HG02642 (cell line): ENCODE data around the gene ITGB2.

Experiments
- ATAC-seq: cut with Tn5 transposase; IDR thresholded peaks from one replicate; pipeline ENCODE4 v1.9.1; 2021; ENCODE audit warnings: mild to moderate bottlenecking; ENCODE audit not compliant: unreplicated experiment, poor library complexity

The ITGB2 gene

DNA sequence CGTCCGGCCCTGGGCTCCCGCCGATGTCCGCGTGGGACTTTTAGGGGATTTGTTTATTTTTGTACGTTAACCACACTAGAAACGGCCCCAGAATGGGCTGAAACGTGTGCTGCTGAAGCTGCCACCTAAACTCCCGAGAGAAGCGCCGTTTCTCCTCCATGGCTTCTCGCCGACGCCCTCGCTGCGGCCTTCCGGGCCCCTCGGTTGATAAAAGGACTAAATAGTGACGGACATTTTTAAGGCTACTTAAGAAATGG lies 46.5 kb downstream of the ITGB2 start:
- ATAC-seq = peak; percentile 0

DNA sequence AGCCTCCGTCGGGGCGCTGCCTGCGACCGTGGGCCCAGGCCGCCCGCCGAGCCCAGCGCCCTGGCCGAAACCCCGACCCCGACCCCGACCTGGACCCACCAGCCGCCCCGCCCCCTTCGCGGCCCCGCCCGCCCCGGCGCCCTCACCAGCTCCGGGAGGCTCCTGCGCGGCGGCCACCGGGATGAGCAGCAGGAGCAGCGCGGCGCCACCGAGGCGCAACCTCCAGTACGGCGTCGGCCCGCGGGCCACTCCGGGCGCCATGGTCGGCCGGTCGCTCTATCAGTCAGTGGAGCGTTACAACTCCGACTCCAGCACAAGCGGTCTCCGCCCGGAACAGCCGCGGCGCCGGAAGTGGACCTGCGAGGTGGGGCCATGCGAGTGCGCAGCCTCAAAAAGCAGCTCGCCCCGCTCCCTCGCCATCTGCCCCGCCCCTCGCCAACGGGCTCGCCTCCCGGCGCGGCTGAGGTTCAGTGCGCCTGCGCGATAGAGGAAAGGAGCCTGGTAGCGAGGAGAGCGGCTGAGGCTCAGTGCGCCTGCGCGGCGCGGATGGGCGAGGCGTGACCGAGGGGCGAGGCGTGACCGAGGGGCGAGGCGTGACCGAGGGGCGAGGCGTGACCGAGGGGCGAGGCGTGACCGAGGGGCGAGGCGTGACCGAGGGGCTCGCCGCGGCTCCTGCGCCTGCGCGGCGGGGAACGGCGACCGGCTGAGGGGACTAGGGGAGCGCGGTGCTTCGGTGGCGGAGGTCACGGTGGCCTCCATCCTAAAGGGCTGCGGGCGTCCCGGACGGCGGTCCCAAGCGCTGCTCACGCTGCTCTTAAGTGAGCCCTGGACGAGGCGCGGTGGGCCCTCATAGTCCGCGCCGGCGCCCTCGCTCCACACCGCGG lies 47.1 kb downstream of the ITGB2 start, which contains the start of gene PTTG1IP:
TSS of gene PTTG1IP (minus strand) at position 335 of the 884 bp plus-strand sequence. CDS start at position 261, 74 bp downstream.
- ATAC-seq = peak; percentile 81

DNA sequence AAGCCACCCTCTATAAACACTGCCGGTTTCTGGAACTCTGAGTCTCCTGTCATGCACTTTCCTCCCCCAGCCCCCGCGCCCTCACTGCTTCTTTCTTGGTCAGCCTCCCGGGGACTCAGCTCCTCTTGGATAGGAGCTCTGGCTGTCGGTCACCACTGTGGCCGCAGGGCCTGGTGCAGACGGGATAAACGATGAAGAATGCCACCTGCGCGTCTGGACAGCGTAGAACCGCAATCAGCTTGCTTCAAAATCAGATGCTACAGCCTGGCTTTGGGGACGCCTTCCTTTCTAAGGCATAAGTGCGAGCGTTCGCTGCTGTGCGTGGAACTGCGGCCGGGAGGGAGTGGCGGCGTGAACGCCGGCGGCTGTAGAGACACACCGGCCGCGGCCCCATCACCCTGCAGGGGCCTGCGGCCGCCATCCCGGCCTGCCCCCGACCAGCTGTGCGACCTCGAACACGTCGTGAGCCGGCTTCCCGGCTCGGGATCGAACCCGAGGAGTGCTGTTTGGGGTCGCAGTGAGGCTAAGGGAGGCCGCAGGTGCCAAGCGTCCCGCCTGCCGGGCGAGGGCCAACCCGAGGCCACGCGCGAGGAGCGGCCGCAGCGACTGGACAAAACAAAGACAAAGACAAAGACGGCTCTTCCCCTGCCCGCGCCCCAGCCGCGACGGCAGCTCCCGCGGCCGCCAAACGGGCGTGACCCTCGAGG lies 47.9 kb downstream of the ITGB2 start:
- ATAC-seq = no peak

DNA sequence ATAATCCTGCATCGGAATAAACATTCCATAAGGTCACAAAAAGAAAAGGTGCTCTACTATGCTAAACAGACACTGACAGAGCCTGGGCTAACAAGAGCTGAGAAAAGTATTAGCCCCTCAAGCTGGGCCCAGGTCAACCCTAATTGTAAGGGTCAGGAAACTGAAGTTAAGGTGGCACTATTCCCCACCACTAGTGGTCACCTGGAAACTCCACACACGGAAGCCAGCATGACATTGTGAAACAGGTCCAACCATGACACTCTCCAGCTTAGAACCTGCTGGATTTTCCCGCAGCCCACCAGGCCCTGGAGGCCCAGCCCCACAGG lies 48.4 kb downstream of the ITGB2 start:
- no peak for ATAC-seq

DNA sequence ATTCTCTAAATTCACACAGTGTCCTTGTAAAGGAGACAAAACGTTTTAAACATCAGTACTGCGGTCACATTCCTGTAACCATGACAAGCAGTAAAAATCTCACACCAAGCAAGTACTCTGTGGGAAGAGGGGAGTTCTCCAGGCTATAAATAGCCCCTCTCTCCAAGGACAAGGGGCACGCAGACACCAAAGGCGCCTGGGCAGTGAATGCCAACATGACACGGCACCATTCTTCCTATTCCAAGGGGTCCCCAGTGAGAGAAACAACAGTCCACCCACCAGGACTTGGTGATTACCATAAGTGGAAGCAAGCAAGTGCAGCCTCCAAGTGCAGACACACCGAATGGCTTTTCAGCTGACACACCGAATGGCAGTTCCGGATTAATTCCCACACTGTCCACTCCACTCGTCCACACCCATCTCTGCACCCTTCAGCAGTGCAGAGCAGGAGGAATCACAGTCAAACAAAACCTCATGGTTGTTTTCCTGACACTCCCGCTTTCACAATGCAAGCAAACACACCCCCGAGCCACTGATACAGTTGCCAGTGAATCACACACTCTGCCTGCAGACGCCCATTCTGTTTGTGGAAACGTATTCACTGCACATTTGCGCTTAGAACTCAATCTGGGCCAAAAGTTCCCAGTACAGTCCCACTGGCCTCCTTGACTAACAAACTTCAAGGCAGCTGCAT lies 49.0 kb downstream of the ITGB2 start:
- ATAC-seq = no peak

DNA sequence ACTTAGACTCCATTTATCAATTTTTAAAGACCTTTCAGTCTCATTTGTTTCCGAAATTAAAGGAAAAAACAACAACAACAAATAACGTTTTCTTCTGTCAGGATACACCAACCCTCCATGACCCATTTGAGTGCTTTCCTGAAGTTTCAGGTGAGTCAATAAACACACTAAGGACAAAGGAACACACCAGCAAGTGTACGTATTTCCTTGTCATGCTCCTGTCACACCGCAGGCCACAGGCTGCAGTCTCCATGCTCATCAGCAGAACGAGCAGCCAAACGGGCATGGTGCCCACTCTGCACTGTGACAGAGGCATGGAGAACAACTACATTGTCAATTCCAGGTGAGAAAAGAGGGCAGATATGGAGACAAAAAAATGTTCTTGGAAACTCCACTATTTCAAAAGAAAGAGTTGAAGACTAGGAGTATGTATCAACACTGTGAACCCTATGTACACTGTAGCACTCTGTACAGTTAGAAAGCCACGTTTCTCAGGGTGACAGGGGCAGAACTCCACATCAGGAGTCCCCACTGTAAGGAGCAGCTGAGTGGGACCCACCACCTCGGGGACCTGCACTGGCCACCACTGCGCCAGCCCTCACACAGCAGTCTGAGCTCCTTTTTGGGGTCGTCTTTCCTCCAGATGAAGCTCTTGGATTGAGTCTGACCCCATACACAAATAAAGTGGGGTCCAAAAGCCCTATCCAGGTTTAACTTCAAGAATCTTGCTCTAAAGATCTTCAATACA lies 49.8 kb downstream of the ITGB2 start:
- no peak for ATAC-seq

DNA sequence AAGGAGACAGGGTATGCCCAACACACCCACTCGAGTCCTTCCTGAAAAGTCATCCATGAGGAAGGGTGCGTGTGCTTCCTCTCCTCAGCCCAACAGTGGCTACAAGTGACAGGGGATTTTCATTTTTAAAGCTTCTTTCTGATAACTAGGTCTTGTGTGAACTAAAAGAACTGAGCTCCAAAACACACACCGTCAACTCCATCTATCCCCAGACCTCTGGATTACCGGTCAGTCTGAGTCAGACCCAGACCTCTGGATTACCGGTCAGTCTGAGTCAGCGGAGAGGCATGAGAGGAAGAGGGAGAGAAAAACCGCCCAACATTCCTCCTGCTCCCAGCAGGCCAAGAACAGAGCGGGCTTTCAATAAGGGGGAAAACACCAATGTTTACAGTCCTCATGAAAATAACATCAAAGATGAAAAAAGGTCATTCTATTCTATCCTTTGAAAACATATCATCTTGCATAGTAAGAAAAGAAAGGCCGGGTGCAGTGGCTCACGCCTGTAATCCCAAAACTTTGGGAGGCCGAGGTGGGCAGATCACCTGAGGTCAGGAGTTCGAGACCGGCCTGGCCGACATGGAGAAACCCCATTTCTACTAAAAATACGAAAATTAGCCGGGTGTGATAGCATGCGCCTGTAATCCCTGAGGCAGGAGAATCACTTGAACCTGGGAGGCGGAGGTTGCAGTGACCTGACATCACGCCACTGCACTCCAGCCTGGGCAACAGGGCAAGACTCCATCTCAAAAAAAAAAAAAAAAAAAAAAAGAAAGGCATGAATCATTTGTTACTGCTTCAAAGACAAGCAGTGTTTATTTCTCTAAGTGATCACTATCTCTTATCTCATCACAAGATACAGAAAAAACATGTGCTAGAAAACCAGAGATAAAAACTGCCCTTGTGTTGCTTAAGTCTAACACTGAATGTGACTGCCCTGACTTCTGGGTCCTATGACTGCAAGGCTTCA lies 50.6 kb downstream of the ITGB2 start:
- ATAC-seq = no peak

DNA sequence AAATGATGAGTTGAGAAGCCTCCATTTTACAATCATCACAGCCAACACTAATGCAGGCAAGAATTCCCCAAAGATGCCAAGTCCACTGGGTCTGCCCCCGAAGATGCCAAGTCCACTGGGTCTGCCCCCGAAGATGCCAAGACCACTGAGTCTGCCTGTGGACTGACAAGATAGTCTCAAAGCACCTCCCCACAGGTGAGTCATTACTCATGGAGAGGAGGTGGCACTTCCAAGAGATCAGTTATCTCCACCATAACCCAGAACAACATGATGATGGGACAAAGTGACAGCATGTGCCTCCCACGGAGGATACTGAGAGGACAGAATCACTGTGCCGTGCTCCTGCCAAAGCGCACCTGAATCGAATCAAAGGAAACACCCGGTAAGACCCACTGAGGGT lies 52.0 kb downstream of the ITGB2 start:
- ATAC-seq = no peak

DNA sequence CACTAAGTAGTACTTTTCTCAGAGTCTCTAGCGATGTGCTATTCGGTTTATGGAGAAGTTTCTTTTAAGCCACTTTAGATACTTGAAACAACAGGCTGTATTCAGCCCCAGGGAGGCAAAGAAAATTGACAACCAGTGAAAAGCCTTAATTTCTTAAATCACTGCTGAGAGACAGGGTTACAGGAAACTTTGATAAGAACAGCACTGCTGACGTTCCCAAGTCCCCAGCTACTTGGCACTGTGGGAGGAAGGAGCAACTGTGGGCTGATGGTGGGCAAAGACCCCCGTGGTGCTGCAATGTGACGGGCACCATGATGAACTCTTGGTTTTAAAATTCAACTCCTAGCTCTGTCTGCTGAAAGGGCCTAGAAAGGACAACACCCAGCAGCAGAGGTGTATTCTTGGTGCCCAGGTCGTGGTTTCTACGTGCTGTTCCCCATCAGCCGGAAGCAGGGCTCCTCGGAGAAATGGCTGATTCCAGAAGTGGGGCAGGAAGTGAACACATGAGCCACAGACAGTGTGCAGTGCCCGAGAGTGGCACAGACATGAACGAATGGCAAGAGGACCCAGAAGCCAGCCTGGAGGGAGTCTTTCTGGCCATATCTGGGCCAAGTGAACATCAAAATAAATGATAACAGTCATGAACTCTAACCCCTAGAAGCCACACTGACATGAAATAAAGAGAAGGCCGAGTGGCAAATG lies 52.5 kb downstream of the ITGB2 start:
- no peak for ATAC-seq

DNA sequence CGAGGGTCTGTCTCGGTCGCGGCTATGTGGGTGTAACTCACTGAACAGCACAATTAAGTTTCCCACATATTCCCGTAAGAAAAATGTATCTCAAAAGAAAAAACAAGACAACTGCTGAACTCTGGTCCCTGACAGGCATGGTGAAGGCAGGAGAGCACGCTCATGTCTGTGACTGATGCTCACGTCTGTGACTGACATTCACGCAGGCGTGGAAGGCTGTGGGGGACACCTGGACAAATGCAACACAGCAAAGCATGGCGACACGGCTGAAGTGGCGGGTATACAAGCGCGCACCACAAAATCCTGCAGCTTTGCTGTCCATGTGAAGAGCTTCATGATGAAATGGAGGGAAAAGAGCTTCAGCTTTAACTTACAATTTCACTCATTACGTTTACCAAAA lies 53.2 kb downstream of the ITGB2 start:
- no peak for ATAC-seq

DNA sequence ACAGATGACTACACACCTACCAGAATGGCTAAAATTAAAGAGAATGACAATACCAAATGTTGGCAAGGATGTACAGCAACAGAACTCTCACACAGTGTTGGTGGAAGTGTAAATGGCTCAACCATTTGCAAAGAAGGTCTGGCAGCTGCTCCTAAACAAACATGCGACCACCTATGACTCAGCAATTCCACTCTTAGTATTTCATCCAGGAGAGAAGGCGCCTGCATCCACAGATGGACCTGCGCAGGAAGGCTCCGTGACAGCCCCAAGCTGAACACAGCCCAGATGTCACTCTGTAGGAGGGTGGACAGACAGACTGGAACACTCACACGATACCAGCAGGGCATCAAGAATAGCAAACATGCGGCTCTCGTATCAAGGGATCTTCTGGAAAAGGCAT lies 53.9 kb downstream of the ITGB2 start:
- ATAC-seq = no peak

DNA sequence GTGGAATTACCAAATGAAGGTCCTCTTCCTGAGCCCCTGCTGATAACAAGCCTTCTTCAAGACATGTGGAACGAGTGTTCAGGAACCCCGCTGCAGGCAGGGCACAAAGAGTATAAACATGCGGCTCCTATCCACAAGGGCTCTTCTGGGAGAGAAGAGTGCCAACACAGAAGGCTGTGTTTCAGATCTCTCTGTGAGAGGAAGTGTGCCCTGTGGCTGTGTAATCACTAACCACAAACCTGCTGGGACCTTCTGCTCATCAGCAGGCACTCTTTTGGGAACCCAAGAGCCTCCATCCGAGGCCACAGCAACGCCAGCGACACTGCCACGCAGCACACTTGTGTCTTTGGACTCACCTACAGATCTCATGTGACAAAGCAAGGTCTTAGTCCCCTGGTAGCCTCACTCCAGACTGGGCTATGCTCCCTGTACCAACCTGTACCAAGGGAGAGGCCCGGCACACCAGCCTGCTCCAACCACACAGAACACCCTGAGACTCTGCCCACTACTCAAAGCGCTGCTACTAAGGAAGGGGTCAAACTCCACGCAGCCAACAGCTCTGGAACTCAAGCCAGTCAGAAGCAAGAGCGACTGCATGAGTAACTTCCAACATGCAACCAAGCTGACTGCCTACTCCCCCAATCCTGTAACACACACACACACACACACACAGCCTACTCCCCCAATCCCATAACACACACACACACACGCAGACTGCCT lies 55.0 kb downstream of the ITGB2 start:
- ATAC-seq = no peak

DNA sequence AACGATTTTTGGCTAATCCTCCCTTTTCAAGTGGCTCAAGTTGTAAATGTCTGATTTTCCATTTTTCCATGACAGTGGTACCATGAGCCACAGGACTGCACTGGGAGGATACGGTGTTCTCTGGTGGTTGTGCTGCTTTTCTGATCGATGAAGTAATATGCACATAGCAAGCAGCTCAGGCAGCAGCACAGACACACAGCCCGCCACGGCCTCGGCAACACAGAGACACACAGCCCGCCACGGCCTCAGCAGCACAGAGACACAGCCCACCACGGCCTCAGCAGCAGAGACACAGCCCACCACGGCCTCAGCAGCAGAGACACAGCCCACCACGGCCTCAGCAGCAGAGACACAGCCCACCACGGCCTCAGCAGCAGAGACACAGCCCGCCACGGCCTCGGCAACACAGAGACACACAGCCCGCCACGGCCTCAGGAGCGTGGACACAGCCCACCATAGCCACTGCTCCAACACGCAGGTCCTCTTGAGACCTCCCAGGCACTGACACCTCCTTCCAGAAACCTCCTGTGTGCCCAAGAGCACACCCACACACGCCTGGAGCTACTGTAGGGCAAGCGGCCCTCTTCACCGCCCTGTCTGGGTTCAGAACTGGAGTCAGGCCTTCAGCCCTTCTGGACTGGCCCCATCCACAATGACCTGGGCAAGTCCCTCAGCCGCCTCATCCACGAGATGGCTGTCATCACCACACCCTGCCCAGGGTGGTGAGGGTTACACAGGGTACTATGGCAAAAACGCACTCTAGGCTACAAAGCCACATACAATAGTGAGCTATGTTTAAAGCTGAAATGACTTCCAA lies 57.6 kb downstream of the ITGB2 start:
- no peak for ATAC-seq

DNA sequence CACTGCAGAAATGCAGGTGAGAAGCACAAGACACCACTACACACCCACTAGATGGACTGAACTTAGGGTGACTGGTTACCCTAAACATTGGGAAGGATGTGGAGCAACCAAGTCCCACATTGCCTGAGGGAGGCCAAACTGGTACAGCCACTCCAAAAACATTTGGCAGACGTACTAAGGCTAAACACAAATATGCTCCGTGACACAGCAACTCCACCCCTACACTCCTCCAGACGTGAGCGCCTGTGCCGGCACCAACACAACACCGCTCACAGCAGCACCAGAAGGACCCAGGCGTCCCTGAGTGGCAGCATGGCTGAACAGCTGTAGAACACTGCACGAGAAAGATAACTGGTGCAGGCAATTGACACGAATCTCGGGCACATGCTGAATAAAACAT lies 61.9 kb downstream of the ITGB2 start:
- ATAC-seq = no peak

DNA sequence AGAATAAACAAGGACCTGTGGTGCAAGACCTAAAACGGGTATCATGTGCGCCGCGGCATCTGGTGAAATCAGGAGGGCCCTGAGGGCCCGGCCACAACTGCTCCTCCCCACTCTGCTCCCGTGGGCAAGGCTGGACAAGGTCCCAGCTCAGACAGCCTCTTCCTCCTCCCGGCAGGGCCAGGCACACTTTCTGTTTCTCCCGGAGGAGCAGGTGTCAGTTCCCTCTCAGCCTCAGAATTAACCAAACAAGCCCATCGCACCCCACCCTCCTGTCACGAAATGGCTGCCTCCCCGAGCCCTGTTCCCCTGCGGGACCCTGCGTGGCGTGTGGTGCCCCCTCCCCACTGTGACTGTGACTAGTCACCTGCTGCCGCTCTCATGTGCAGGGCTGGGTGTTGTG lies 62.4 kb downstream of the ITGB2 start:
- no peak for ATAC-seq

DNA sequence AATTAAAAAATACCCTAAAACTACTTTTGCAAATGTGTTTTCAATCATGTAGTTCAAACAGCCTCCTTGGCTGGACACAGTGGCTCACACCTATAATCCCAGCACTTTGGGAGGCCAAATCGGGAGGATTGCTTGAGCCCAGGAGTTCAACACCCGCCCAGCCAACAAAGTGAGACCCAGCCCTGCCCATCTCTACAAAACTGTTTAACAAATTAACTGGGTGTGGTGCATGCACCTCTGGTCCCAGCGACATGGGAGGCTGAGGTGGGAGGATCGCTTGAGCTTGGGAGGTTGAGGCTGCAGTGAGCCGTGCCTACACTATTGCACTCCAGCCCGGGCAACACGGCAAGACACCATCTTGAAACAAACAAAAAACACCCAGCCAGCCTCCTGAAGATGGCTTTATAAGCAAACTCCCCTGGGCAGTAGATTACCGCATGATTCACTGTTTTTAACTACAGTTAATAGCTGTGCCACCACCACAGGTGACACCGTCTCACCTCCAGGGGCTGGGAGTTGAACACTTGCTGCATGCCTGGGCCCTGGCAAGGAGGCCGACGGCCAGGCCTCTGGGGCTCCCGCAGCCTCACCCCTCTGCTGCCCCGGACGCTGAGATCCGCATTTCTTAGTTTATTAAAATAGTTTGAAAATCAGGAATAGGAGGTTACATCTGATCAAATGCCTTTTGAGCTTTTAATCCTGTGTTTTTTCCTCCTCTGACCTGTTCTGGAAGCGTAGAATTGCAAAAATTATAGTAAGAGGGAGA lies 63.4 kb downstream of the ITGB2 start:
- no peak for ATAC-seq

DNA sequence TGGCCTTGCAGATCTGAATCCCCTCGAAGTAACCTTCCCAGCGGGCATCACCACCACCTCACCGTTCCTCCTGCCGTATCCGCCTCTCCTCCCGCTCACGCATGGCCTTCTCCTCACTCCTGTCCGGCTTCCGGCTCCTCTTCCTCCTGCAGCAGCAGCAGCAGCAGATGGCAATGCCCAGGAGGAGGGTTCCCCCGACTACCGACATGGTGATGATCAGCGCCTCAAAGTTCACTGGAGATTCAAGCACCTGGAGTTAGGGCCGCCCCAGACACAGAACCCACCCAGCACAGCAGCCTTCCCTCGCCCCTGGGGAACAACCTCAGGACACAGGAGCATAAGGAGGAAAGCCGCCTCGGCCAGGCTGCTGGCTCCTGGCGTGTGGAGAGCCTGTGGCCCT lies 64.6 kb downstream of the ITGB2 start:
- ATAC-seq = no peak
